Uterus (tissue), 4 donors: ENCODE measurements around the gene RNF128. TPM values are rescaled to one million over a fixed set of nuclear protein-coding genes. Genes with fewer than 3 reads are reported as not detected.
"Not testable (repeated sequence)": the region's sequence is repeated elsewhere in the genome, so short reads cannot be mapped to it uniquely, and the experiment has no call there.

Experiments used
- DNase-seq, 2 donors: peaks; one replicate each; pipeline ENCODE4 v3.0.0-alpha.2; 2019 to 2020
- H3K27ac ChIP-seq, 2 donors: fragments of 200-600 bp; sonication (generic); 1 replicate in 1 of 2; 2 replicates in 1 of 2; pipeline ENCODE4 v1.5.1; 2016 to 2018
- H3K27me3 ChIP-seq, 2 donors: fragments of 200-600 bp; sonication (generic); one replicate each; pipeline ENCODE4 v1.5.1; 2018 to 2019; ENCODE audit warnings: control low read depth in 1 of 2
- H3K36me3 ChIP-seq, 2 donors: fragments of 200-600 bp; sonication (generic); one replicate each; pipeline ENCODE4 v1.5.1; 2019; ENCODE audit warnings: control low read depth in 1 of 2
- H3K4me1 ChIP-seq, 2 donors: fragments of 200-600 bp; sonication (generic); one replicate each; pipeline ENCODE4 v1.5.1; 2018 to 2019; ENCODE audit warnings: control low read depth in 1 of 2
- H3K4me3 ChIP-seq, 2 donors: fragments of 200-600 bp; sonication (generic); 1 replicate in 1 of 2; 2 replicates in 1 of 2; pipeline ENCODE4 v1.5.1; 2018 to 2019; ENCODE audit warnings: mild to moderate bottlenecking in 1 of 2
- H3K9me3 ChIP-seq, 2 donors: fragments of 200-600 bp; sonication (generic); one replicate each; pipeline ENCODE4 v1.5.1; 2019; ENCODE audit warnings: control low read depth in 1 of 2
- CTCF ChIP-seq, 4 experiments: fragments of 200-600 bp in 2 of 4; fragments of 450-650 bp in 2 of 4; sonication (generic) in 2 of 4; IDR thresholded peaks; one replicate each; pipeline ENCODE4 v1.5.1; 2016 to 2019; ENCODE audit warnings: antibody characterized with exemption in 4 of 4, mild to moderate bottlenecking in 2 of 4, moderate library complexity in 1 of 4
- POLR2A ChIP-seq, 2 donors: fragments of 450-650 bp; IDR thresholded peaks; one replicate each; pipeline ENCODE4 v1.6.1; 2016; ENCODE audit warnings: antibody characterized with exemption in 2 of 2, mild to moderate bottlenecking in 1 of 2, moderate library complexity in 1 of 2
- intact Hi-C: fragments of 100-400 bp; cut with DNase I; formaldehyde crosslinking; loops from one replicate; pipeline ENCODE4 v1.15.1; 2023; ENCODE audit warnings: low total_unique reads
- total RNA-seq, 4 donors: library from RNA; depleted of rRNA in 3 of 4; stranded (reverse); fragments of >200 nt in 3 of 4; gene quantifications; one replicate each; pipeline versions ENCODE4 v1.1.0 to v1.2.4, GENCODE V29; 2014 to 2023
- donor health status: DM: yes; HTN: yes; CAD: no.

RNF128 gene
- total RNA-seq, 4 donors from 2014 or later, result 0.34 to 0.76 TPM; not detected in 2

GRCh38 chrX:106783716-106784115 is 57.2 kb downstream of the RNF128 start:
- Histone ChIP-seq H3K36me3 (no peaks in the 10 kb centered on the region), H3K9me3 (no peaks in the 10 kb centered on the region), H3K27ac (no peak overlapping the region), H3K4me1 (no peaks in the 10 kb centered on the region), H3K4me3 (no peak overlapping the region), H3K27me3 (peaks cover 0 to 10% of the 10 kb centered on the region in 2 donors)
- intact Hi-C loops, result no loop called here
- TF ChIP-seq CTCF (IDR thresholded peaks at IDR 0.05) (no peak), POLR2A (IDR thresholded peaks at IDR 0.05) (no peak)
- no peak for DNase-seq

GRCh38 chrX:106791495-106791894 is 65.0 kb downstream of the RNF128 start:
- Histone ChIP-seq H3K27me3 (no peaks in the 10 kb centered on the region), H3K4me3 (no peak overlapping the region), H3K36me3 (no peaks in the 10 kb centered on the region), H3K9me3 (no peaks in the 10 kb centered on the region), H3K27ac (no peak overlapping the region), H3K4me1 (no peaks in the 10 kb centered on the region)
- intact Hi-C loops, result no loop called here
- TF ChIP-seq CTCF (IDR thresholded peaks at IDR 0.05), result peak in 1 of 4 experiments; percentile 9
- TF ChIP-seq POLR2A (IDR thresholded peaks at IDR 0.05), result no peak
- DNase-seq, result no peak

- no peak for TF ChIP-seq CTCF (IDR thresholded peaks at IDR 0.05)
- no peak for TF ChIP-seq POLR2A (IDR thresholded peaks at IDR 0.05)
- Histone ChIP-seq H3K4me1 (no peaks in the 10 kb centered on the region), H3K4me3 (peak overlapping the region; percentile 50 to 51), H3K27me3 (no peaks in the 10 kb centered on the region), H3K27ac (no peak overlapping the region), H3K36me3 (no peaks in the 10 kb centered on the region), H3K9me3 (no peaks in the 10 kb centered on the region)
- no peak for DNase-seq
- intact Hi-C loops, result no loop called here
Measured at GRCh38 chrX:106802063-106802387, 75.5 kb downstream of the RNF128 start.

GRCh38 chrX:106802388-106803275 is 76.1 kb downstream of the RNF128 start, which contains the start of gene TBC1D8B:
TSS of gene TBC1D8B (plus strand) at chrX:106802673. CDS start at chrX:106802854, 181 bp downstream.
- Histone ChIP-seq H3K9me3 (no peaks in the 10 kb centered on the region), H3K27ac (peak within 1 kb of the TSS; percentile 21 to 36), H3K36me3 (no peaks in the 10 kb centered on the region), H3K4me3 (peak within 1 kb of the TSS; percentile 50 to 51), H3K4me1 (no peaks in the 10 kb centered on the region), H3K27me3 (no peaks in the 10 kb centered on the region)
- DNase-seq, result peak; percentile 79 to 87
- intact Hi-C loops, result no loop called here
- peak; percentile 36 to 44 for TF ChIP-seq POLR2A (IDR thresholded peaks at IDR 0.05)
- TF ChIP-seq CTCF (IDR thresholded peaks at IDR 0.05), result peak in 1 of 4 experiments; percentile 10

- Histone ChIP-seq H3K27ac (no peak overlapping the region), H3K4me1 (no peaks in the 10 kb centered on the region), H3K27me3 (no peaks in the 10 kb centered on the region), H3K9me3 (no peaks in the 10 kb centered on the region), H3K36me3 (no peaks in the 10 kb centered on the region), H3K4me3 (no peak overlapping the region)
- intact Hi-C loops, result no loop called here
- TF ChIP-seq CTCF (IDR thresholded peaks at IDR 0.05), result no peak
- no peak for TF ChIP-seq POLR2A (IDR thresholded peaks at IDR 0.05)
- DNase-seq, result no peak
Measured at GRCh38 chrX:106811131-106811910, 84.8 kb downstream of the RNF128 start.

GRCh38 chrX:106812930-106813329 is 86.4 kb downstream of the RNF128 start:
- H3K4me3 ChIP-seq, H3K4me1 ChIP-seq, H3K27me3 ChIP-seq, H3K27ac ChIP-seq, H3K36me3 ChIP-seq, H3K9me3 ChIP-seq, intact Hi-C loops, DNase-seq: not testable (repeated sequence)

- H3K27me3 ChIP-seq, DNase-seq, H3K4me3 ChIP-seq, intact Hi-C loops, H3K36me3 ChIP-seq, H3K4me1 ChIP-seq, H3K9me3 ChIP-seq, H3K27ac ChIP-seq: not testable (repeated sequence)
Measured at GRCh38 chrX:106814093-106814492, 87.6 kb downstream of the RNF128 start.
